Caco-2 (cell line): ENCODE measurements around the gene PDE4D. TPM values are rescaled to one million over a fixed set of nuclear protein-coding genes. Genes with fewer than 3 reads are reported as not detected.
"Not testable (repeated sequence)": the region's sequence is repeated elsewhere in the genome, so short reads cannot be mapped to it uniquely, and the experiment has no call there.

Experiments
- BruUV-seq: library from RNA; stranded (reverse); fragments of 400-500 nt; replicated peaks from 2 replicates; lab custom pipeline; 2021; lab: Mats Ljungman, UMichigan
- CTCF ChIA-PET: fragments of 300-600 bp; sonication (Branson Sonifier 250); formaldehyde crosslinking; loops from one replicate; lab custom pipeline; 2022; ENCODE audit warnings: antibody characterized with exemption; lab: Charles Lee
- POLR2A ChIA-PET: fragments of 300-600 bp; sonication (Branson Sonifier 250); formaldehyde crosslinking; loops from one replicate; lab custom pipeline; 2022; ENCODE audit warnings: antibody characterized with exemption; lab: Charles Lee
- DNase-seq, 2 experiments: peaks; one replicate each; pipeline versions ENCODE4 v3.0.0 to v3.0.0-alpha.2; 2020 to 2022
- H3K27me3 ChIP-seq: replicated peaks from 2 replicates; pipeline ENCODE4 v1.6.0; 2011; ENCODE audit warnings: low read length; ENCODE audit not compliant: control insufficient read depth, insufficient read depth
- H3K36me3 ChIP-seq: 2 replicates; pipeline ENCODE4 v1.5.1; 2011; ENCODE audit warnings: low read length; ENCODE audit not compliant: control insufficient read depth, insufficient read depth
- H3K4me1 ChIP-seq: fragments of 250-450 bp; sonication (Bioruptor Pico); 2 replicates; pipeline ENCODE4 v1.5.1; 2020; ENCODE audit warnings: mild to moderate bottlenecking
- H3K4me3 ChIP-seq: 2 replicates; pipeline ENCODE4 v1.5.1; 2011; ENCODE audit warnings: low read depth, mild to moderate bottlenecking, control low read depth, low read length
- H3K9me3 ChIP-seq: fragments of 250-450 bp; sonication (Bioruptor Pico); 2 replicates; pipeline ENCODE4 v1.5.1; 2020; ENCODE audit warnings: mild to moderate bottlenecking, moderate library complexity
- H3K27ac Mint-ChIP-seq: one replicate; pipeline ENCODE4 v1.8.0; 2022; ENCODE audit warnings: mixed read lengths; ENCODE audit not compliant: unreplicated experiment
- H3K27me3 Mint-ChIP-seq: one replicate; pipeline ENCODE4 v1.8.0; 2022; ENCODE audit warnings: mixed read lengths; ENCODE audit not compliant: insufficient read depth, unreplicated experiment
- H3K36me3 Mint-ChIP-seq: one replicate; pipeline ENCODE4 v1.8.0; 2022; ENCODE audit warnings: mild to moderate bottlenecking, mixed read lengths; ENCODE audit not compliant: insufficient read depth, unreplicated experiment
- H3K4me1 Mint-ChIP-seq: one replicate; pipeline ENCODE4 v1.8.0; 2022; ENCODE audit warnings: low read depth, mixed read lengths; ENCODE audit not compliant: unreplicated experiment
- H3K4me3 Mint-ChIP-seq: one replicate; pipeline ENCODE4 v1.8.0; 2022; ENCODE audit warnings: mild to moderate bottlenecking, moderate library complexity, mixed read lengths; ENCODE audit not compliant: unreplicated experiment
- H3K9me3 Mint-ChIP-seq: one replicate; pipeline ENCODE4 v1.8.0; 2022; ENCODE audit warnings: mixed read lengths; ENCODE audit not compliant: unreplicated experiment
- intact Hi-C: fragments of 100-400 bp; cut with micrococcal nuclease; formaldehyde crosslinking; loops from one replicate; pipeline ENCODE4 v1.10.0; 2022; ENCODE audit not compliant: unreplicated experiment
- total RNA-seq: library from RNA; stranded (reverse); gene quantifications from 2 replicates; pipeline ENCODE4 v1.2.3, GENCODE V29; 2022
- TF ChIP-seq, protein P1 (sequence below), 2 experiments: fragments of 200-600 bp in 1 of 2; IDR thresholded peaks; 1 replicate in 1 of 2; 2 replicates in 1 of 2; pipeline versions ENCODE4 v1.5.1 to v1.8.0; 2011 to 2022; ENCODE audit warnings: antibody characterized with exemption in 1 of 2, control low read depth in 1 of 2, inconsistent platforms in 1 of 2, low read depth in 1 of 2, low read length in 1 of 2, mild to moderate bottlenecking in 1 of 2, moderate library complexity in 1 of 2; ENCODE audit not compliant: insufficient read depth in 1 of 2, severe bottlenecking in 1 of 2, unreplicated experiment in 1 of 2

The PDE4D gene
- total RNA-seq, 1 experiment from 2014 or later, result 89.8 TPM

DNA sequence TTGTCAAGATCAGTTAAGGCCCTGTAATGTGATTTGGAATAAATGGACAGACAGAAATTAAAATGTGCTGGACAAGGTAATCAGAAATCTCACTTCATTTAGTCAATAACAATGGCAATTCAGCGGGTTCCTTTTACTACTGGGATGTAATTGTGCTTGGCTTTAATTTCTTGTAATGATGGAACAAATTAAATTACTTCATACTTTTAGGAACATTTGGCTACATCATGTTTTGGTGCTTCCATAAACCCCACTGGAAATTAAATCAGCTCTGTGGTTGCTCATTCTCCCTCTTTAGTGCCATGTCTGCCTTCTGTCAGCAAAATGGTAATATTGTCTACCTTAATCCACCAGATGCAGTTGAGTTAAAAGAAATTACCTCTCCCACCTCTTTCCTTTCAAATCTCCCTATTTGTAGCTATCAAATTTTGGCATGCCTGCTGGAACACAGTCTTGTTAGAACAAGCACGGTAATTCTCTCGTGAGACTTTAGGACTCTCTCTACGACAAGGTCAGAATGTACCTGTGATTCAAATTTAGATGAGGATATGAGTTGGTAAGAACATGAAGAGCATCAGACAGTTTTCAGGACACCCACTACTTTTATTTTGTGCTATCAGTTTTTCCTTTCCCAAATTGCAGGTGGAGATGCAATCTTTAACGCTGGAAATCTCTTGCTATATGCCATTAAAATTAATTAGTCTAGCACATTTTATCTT, 834.4 kb downstream of the PDE4D start:
- Mint-ChIP-seq H3K4me3 (no peak overlapping the region), H3K36me3 (no peaks in the 10 kb centered on the region), H3K9me3 (no peaks in the 10 kb centered on the region), H3K4me1 (peaks cover 28% of the 10 kb centered on the region), H3K27me3 (no peaks in the 10 kb centered on the region), H3K27ac (no peak overlapping the region)
- BruUV-seq, result no TSS peak
- Histone ChIP-seq H3K4me1 (peaks cover 50% of the 10 kb centered on the region), H3K9me3 (no peaks in the 10 kb centered on the region), H3K4me3 (no peak overlapping the region), H3K36me3 (no peaks in the 10 kb centered on the region), H3K27me3 (no peaks in the 10 kb centered on the region)
- no peak for DNase-seq
- intact Hi-C loops, result no loop called here
- ChIA-PET CTCF (no interaction called here), POLR2A (no interaction called here)
- TF ChIP-seq, protein P1, sequence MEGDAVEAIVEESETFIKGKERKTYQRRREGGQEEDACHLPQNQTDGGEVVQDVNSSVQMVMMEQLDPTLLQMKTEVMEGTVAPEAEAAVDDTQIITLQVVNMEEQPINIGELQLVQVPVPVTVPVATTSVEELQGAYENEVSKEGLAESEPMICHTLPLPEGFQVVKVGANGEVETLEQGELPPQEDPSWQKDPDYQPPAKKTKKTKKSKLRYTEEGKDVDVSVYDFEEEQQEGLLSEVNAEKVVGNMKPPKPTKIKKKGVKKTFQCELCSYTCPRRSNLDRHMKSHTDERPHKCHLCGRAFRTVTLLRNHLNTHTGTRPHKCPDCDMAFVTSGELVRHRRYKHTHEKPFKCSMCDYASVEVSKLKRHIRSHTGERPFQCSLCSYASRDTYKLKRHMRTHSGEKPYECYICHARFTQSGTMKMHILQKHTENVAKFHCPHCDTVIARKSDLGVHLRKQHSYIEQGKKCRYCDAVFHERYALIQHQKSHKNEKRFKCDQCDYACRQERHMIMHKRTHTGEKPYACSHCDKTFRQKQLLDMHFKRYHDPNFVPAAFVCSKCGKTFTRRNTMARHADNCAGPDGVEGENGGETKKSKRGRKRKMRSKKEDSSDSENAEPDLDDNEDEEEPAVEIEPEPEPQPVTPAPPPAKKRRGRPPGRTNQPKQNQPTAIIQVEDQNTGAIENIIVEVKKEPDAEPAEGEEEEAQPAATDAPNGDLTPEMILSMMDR (IDR thresholded peaks at IDR 0.05; ENCODE audit: insufficient read depth in 1 of 2, low read depth in 1 of 2, low read length in 1 of 2, severe bottlenecking in 1 of 2, unreplicated experiment in 1 of 2), result no peak

DNA sequence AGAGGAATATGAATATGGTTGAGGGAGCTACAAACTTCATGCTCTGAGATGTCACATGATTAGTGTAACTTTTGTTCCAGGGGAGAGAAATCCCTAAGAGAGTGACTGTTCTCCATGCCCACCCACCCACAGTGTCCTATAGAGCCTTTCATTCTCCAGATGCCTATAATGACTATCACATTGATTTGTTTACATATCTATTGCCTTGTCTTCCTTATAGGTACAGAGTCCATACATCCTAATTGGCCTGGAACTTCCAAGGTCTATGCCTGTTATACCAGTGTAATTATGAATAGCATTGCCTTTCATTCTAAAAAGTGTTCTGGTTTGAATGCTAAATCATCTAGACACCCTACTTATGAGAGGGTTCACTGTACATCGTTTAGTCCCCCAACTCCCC, 835.3 kb downstream of the PDE4D start:
- H3K27me3 Mint-ChIP-seq, result no peaks in the 10 kb centered on the region
- H3K27ac Mint-ChIP-seq, result no peak overlapping the region
- ChIA-PET CTCF (no interaction called here), POLR2A (no interaction called here)
- no TSS peak for BruUV-seq
- no peak overlapping the region for H3K4me3 ChIP-seq
- TF ChIP-seq, protein P1 (IDR thresholded peaks at IDR 0.05; ENCODE audit: insufficient read depth in 1 of 2, low read depth in 1 of 2, low read length in 1 of 2, severe bottlenecking in 1 of 2, unreplicated experiment in 1 of 2), result no peak
- no peaks in the 10 kb centered on the region for H3K9me3 ChIP-seq
- no peaks in the 10 kb centered on the region for H3K9me3 Mint-ChIP-seq
- no peak for DNase-seq
- no peak overlapping the region for H3K4me3 Mint-ChIP-seq
- intact Hi-C loops, result no loop called here
- H3K36me3 ChIP-seq, result no peaks in the 10 kb centered on the region
- peaks cover 43% of the 10 kb centered on the region for H3K4me1 ChIP-seq
- no peaks in the 10 kb centered on the region for H3K27me3 ChIP-seq
- peaks cover 28% of the 10 kb centered on the region for H3K4me1 Mint-ChIP-seq
- H3K36me3 Mint-ChIP-seq, result no peaks in the 10 kb centered on the region

DNA sequence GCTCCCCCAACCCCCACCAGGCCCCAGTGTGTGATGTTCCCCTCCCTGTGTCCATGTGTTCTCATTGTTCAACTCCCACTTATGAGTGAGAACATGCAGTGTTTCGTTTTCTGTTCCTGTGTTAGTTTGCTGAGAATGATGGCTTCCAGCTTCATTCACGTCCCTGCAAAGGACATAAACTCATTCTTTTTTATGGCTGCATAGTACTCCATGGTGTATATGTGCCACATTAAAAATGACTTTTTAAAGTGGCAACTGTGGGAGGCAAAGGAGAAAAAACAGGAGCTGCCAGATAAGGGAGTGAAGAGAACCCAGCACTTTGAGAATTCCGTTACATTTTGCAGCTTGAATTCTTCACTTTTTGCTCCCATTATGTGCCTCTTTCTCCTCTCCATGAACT, 836.9 kb downstream of the PDE4D start:
- H3K27me3 Mint-ChIP-seq, H3K4me3 ChIP-seq, BruUV-seq, H3K4me3 Mint-ChIP-seq, CTCF ChIA-PET, DNase-seq, H3K27ac Mint-ChIP-seq, H3K27me3 ChIP-seq, H3K9me3 Mint-ChIP-seq, intact Hi-C loops, H3K9me3 ChIP-seq, H3K36me3 Mint-ChIP-seq, H3K36me3 ChIP-seq: not testable (repeated sequence)
- POLR2A ChIA-PET, result interaction anchor here (1.2 kb wide), 1 partner anchor 105 kb away, joined by 3 read pairs; no protein-coding TSS in a partner anchor
- peaks cover 28% of the 10 kb centered on the region for H3K4me1 Mint-ChIP-seq
- H3K4me1 ChIP-seq, result peaks cover 29% of the 10 kb centered on the region
